Activated CD8-positive, alpha-beta memory T cell treated with anti-CD3 and anti-CD28 coated beads, Interleukin-2, amount 50 U/mL, for 4 hours (primary cell): ENCODE results near the gene ASL.
A peak's percentile ranks its signal among the peaks of the same experiment; 100 is the strongest.
"Not testable (repeated sequence)": the region's sequence is repeated elsewhere in the genome, so short reads cannot be mapped to it uniquely, and the experiment has no call there.

Source experiments
- DNase-seq: peaks from one replicate; pipeline ENCODE4 v3.0.0-alpha.2; 2020

ASL gene

DNA sequence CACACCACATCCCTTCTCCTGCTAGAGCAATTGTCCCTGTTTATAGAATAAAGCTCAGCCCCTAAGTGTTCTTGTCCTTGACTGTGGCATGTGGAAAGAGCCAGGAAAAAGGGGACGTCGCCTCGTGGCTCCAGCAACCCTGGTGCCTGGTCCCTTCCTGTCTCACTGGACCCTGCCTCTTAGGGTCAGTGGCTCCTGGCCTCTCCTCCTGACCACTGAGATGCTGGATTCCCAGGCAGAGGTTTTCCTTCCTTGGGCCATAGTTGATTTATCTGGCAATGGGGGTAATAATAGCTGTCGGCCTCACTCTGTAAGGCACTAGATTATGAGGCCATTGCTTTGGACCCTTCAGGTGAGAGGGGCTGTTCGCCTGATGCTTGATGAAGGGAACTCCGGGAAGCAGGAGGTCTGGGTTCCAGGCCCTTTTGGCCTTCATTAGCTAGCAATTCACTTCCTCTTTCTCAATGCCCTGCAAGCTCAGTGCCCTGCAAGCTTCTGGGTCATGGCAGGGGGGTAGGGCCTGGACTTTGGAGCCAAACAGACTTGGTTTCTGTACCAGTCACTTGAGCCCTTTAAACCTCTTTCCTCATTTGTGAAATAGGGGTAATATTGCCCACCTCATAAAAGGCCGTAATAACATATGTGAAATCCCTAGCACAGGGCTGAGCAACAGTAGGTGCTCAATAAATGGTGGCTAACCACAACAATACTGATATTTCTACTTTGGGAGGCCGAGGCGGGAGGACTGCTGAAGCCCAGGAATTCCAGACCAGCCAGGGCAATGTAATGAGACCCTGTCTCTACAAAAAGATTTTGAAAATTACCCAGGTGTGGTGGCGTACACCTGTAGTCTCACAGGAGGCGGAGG lies 1.1 kb downstream of the ASL start:
- DNase-seq = no peak

GRCh38 chr7:66078067-66078466 lies 2.4 kb downstream of the ASL start:
- DNase-seq = no peak

DNA sequence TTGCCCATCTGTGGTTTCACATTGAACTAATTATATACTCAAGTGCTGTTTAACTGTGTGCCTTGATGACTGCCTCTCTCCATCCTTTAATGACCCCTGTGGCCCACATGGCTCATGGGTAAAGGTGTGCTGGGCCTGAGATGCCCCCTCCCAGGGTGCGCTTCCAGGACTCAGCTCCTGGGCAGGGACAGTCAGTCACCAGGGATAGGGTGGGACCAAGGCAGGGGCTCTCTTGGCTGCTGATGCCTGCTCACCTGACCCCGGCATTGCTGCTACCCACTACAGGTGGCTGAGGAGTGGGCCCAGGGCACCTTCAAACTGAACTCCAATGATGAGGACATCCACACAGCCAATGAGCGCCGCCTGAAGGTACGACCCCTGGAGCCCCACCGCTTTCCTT lies 6.5 kb downstream of the ASL start:
- no peak for DNase-seq

GRCh38 chr7:66082886-66083415 lies 7.3 kb downstream of the ASL start:
- DNase-seq = no peak

GRCh38 chr7:66083677-66084076 lies 8.1 kb downstream of the ASL start:
- DNase-seq = no peak

DNA sequence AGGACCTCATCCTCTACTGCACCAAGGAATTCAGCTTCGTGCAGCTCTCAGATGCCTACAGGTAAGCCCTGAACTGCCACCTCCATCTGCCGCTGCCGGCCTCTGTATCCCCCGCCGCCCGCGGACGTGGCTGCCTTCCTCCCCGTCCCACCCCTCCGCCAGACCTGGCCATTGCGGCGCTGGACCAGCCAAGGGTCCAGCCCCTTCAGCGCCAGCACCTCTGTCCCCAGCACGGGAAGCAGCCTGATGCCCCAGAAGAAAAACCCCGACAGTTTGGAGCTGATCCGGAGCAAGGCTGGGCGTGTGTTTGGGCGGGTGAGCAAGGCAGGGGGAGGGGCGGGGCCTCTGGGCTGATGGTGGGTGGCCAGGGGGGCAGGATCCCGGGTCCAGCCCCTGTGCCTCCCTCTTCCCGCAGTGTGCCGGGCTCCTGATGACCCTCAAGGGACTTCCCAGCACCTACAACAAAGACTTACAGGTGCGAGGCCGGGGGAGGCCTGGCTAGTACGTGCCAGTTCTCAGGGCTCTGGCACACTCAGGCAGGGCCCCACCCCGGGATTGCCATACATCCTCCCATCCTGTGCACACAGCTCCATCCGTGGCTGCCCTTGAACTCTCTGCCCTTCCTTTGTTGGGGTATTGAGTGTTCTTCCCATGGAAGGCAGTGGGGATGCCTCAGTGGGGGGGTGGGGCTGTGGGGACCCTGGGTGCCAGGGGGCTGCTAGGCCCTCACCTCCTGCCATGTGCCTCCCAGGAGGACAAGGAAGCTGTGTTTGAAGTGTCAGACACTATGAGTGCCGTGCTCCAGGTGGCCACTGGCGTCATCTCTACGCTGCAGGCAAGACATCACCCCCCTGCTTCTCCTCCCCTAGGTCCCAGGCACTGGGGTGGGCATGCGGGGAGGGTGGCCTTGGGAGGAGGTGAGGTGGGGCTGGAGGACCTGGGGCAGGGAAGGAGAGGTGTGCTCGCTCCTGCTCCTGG lies 13.5 kb downstream of the ASL start:
- no peak for DNase-seq

- no peak for DNase-seq
Observed at GRCh38 chr7:66092654-66093053, 17.0 kb downstream of the ASL start.

GRCh38 chr7:66095010-66095409 lies 19.4 kb downstream of the ASL start:
- DNase-seq = no peak

- DNase-seq = no peak
Observed at GRCh38 chr7:66099232-66099550, 23.6 kb downstream of the ASL start.

DNA sequence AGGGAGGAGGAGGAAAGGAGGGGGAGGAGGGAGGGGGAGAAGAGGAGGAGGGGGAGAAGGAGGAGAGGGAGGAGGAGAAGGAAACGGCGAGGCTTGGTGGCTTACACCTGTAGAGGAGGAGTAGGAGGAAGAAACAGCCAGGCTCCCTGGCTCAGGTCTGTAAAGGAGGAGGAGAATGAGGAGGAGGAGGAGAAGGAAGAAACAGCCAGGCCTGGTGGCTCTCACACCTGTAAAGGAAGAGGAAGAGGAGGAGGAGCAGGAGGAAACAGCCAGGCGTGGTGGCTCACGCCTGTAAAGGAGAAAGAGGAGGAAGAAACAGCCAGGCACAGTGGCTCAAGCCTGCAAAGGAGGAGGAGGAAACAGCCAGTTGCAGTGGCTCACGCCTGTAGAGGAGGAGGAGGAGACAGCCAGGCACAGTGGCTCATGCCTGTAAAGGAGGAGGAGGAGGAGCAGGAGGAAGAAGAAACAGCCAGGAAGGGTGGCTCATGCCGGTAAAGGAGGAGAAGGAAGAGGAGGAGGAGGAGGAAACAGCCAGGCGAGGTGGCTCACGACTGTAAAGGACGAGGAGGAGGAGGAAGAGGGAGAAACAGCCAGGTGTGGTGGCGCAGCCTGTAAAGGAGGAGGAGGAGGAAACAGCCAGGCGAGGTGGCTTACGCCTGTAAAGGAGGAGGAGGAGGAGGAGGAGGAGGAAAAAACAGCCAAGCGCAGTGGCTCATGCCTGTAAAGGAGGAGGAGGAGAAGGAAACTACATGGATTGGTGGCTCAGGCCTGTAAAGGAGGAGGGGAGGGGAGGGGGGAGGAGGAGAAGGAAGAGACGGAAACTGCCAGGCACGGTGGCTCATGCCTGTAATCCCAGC lies 24.2 kb downstream of the ASL start:
- peak; percentile 20 for DNase-seq

GRCh38 chr7:66100408-66101050 lies 24.9 kb downstream of the ASL start:
- no peak for DNase-seq

DNA sequence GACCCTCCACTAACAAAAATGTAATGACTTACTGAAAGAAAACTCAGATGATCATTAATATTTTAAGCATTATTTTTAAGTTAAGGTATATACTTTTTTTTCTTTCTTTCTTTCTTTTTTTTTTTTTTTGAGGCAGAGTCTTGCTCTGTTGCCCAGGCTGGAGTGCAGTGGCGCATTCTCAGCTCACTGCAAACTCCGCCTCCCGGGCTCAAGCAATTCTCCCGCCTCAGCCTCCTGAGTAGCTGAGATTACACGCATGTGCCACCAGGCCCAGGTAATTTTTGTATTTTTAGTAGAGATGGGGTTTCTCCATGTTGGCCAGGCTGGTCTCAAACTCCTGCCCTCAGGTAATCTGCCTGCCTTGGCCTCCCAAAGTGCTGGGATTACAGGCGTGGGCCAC lies 26.5 kb downstream of the ASL start:
- DNase-seq = not testable (repeated sequence)

- not testable (repeated sequence) for DNase-seq
Observed at GRCh38 chr7:66103994-66104393, 28.4 kb downstream of the ASL start.

GRCh38 chr7:66105263-66105748 lies 29.7 kb downstream of the ASL start:
- DNase-seq = no peak

GRCh38 chr7:66108410-66108809 lies 32.8 kb downstream of the ASL start:
- not testable (repeated sequence) for DNase-seq

DNA sequence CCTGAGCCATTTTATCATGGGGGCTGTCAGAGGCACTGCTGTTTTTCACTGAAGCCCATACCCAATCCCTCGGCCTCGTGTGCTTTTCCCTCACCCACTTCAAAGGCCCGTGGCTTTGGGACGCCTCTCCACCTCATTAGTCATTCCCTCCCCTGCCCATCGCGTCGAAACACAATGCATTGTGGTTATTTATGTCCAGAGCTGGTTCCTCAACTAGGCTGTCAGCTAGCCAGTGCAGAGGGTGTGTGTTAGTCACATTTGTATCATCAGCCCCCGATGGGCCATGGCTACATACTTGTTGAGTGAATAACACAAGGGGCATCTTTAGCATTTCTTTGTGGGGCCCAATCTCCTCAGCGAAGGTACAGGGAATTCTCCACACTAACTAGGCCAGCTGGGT lies 35.2 kb downstream of the ASL start:
- DNase-seq = no peak

- peak; percentile 84 for DNase-seq
Observed at GRCh38 chr7:66114743-66115649, 39.4 kb downstream of the ASL start, which contains the start of gene CRCP. Gene CRCP (plus strand): TSS chr7:66114847. CDS start chr7:66114963, 116 bp downstream.

DNA sequence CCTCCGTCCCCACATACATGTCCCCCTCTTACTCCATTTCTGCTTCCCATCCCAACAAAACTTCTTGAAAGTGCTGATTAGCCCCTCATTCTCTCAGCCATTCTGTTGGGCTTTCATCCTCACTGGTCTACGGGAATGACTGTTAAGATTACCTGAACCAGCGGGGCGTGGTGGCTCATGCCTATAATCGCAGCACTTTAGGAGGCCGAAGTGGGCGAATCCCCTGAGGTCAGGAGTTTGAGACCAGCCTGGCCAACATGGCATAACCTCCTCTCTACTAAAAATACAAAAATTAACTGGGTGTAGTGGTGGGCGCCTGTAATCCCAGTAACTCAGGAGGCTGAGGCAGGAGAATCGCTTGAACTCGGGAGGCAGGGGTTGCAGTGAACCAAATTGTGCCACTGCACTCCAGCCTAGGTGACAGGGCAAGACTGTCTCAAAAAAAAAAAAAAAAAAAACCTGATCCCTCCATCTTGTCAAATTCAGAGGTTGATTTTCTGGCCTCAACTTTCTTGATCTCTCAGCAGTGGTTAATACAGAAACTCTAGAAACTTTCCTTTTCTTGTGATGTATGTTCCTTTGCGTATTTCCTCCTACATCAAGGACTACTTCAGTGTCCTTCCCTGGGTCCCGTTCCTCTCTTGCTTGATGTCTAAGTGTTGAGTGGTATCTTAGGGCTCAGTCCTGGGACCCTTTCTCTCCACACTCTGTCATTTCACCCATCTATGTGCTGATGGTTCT lies 41.2 kb downstream of the ASL start:
- not testable (repeated sequence) for DNase-seq

DNA sequence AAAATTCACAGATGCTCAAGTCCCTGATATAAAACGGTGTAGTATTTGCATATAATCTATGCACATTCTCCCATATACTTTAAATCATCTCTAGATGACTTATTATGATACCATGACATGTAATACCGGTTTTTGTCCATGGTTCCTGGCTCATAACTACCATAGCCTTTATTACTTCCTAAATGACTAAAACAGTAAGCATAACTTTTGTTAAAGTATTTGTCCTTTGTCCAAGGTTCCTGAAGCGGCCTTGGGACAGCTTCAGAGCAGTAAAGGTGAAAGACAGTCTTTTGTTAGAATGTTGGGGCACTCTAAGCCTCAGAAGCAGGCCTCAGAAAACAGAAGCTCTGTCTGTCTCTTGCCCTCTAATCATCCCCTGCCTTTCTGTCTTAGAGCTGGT lies 43.0 kb downstream of the ASL start:
- no peak for DNase-seq
